ENCODE data around the gene MACROD2. TPM values are rescaled to one million over a fixed set of nuclear protein-coding genes. Genes with fewer than 3 reads are reported as not detected.
A peak's percentile ranks its signal among the peaks of the same experiment; 100 is the strongest.

Gene MACROD2
- total and polyA plus RNA-seq, 8 donors, result 0.78 to 31.3 (median 10.9) TPM; not detected in 1

DNA sequence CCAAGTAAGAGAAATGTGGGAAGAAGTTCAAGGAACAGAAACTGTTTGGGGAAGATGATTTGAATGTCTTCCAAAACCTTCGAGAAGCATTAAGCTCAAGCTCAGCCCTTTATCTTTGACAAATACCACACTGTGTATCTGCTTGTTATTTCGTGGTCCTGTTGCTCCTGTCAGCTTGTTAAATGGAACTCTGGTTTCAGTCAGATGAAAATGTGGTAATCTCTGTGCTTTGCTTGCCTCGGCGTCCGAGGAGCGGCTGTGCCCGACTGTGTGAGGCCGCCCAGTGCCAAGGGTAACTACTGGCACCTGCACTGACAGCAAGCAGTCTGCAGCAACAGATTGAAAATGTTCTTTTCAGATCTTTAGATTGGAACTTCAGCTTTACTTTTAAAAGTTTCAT is 920.0 kb downstream of the MACROD2 start:
- no peaks in the 10 kb centered on the region for H3K27me3 ChIP-seq
- H3K4me1 ChIP-seq, result peaks cover 0 to 31% (median 10%) of the 10 kb centered on the region in 4 donors
- intact Hi-C loops (cut with DNase I; ENCODE audit: low total_unique reads), result no loop called here
- peak; percentile 31 to 51 for DNase-seq
- H3K36me3 ChIP-seq, result no peaks in the 10 kb centered on the region
- peak overlapping the region in 1 of 5 donors; percentile 15 for H3K27ac ChIP-seq
- TF ChIP-seq, protein P1, sequence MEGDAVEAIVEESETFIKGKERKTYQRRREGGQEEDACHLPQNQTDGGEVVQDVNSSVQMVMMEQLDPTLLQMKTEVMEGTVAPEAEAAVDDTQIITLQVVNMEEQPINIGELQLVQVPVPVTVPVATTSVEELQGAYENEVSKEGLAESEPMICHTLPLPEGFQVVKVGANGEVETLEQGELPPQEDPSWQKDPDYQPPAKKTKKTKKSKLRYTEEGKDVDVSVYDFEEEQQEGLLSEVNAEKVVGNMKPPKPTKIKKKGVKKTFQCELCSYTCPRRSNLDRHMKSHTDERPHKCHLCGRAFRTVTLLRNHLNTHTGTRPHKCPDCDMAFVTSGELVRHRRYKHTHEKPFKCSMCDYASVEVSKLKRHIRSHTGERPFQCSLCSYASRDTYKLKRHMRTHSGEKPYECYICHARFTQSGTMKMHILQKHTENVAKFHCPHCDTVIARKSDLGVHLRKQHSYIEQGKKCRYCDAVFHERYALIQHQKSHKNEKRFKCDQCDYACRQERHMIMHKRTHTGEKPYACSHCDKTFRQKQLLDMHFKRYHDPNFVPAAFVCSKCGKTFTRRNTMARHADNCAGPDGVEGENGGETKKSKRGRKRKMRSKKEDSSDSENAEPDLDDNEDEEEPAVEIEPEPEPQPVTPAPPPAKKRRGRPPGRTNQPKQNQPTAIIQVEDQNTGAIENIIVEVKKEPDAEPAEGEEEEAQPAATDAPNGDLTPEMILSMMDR (IDR thresholded peaks at IDR 0.05), result no peak
- TF ChIP-seq POLR2AphosphoS5 (IDR thresholded peaks at IDR 0.05), result no peak
- TF ChIP-seq EP300 (IDR thresholded peaks at IDR 0.05), result no peak
- TF ChIP-seq POLR2A (IDR thresholded peaks at IDR 0.05), result no peak
- peak overlapping the region in 1 of 4 donors; percentile 15 for H3K4me3 ChIP-seq
- no peaks in the 10 kb centered on the region for H3K9me3 ChIP-seq
- WGBS, 5 donors, result 12 to 49% (median 22%) methylated on average over 8 of the region's 8 CpGs

DNA sequence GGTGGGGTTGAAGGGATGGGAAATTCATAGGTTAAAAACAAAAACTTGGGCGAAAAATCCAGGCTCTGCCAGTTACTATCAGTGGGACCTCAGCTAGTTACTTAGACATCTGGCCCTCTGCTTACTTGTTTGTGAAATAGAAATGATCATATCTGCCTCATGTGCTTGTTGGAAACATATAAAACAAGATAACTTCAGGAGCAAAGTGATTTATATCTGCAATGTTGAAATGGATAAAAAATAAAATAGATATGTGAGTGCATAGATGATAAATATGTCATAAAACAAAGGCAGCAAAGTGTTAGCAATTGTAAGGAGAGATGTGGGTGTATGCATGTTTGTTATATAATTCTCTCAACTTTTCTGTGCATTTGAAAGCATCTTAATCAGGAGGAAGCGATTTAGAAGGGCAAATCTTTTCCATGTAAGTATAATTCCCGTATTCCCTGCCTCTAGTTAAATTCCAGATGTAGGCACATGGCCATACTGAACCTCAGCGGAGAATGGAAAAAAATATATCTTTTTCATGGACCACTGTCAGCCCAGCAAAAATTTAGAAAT is 921.1 kb downstream of the MACROD2 start:
- Histone ChIP-seq H3K36me3 (no peaks in the 10 kb centered on the region), H3K27me3 (no peaks in the 10 kb centered on the region), H3K4me1 (peaks cover 0 to 31% (median 11%) of the 10 kb centered on the region in 4 donors), H3K27ac (no peak overlapping the region), H3K4me3 (no peak overlapping the region), H3K9me3 (no peaks in the 10 kb centered on the region)
- no peak for DNase-seq
- 86 to 91% (median 89%) methylated on average over 4 of the region's 4 CpGs for WGBS, 5 donors
- TF ChIP-seq, protein P1 (IDR thresholded peaks at IDR 0.05), result no peak
- no peak for TF ChIP-seq EP300 (IDR thresholded peaks at IDR 0.05)
- TF ChIP-seq POLR2AphosphoS5 (IDR thresholded peaks at IDR 0.05), result no peak
- no peak for TF ChIP-seq POLR2A (IDR thresholded peaks at IDR 0.05)
- intact Hi-C loops (cut with DNase I; ENCODE audit: low total_unique reads), result no loop called here

DNA sequence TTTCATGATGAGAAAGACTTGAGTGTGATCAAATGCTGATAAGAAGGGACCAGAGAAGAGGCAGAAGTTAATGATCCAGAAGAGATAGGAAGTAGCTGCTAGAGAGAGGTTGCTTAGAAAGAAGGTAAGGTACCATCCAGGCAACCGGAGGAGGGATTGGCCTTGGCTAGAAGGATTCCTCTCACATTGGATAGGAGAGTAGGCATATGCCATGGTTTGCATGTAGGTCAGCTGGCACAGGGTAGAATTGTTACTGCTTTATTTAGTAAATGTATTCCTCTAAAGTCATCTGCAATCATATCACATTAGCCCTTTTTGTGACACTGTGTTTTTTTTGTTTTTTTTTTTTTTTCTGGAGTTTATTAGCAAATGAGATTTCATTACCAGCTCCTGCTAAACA is 923.0 kb downstream of the MACROD2 start:
- Histone ChIP-seq H3K27me3 (no peaks in the 10 kb centered on the region), H3K4me3 (no peak overlapping the region), H3K36me3 (no peaks in the 10 kb centered on the region), H3K9me3 (no peaks in the 10 kb centered on the region), H3K27ac (no peak overlapping the region), H3K4me1 (peaks cover 0 to 31% (median 11%) of the 10 kb centered on the region in 4 donors)
- WGBS, 5 donors, result 76 to 100% (median 97%) methylated on average over 1 of the region's 1 CpG
- intact Hi-C loops (cut with DNase I; ENCODE audit: low total_unique reads), result no loop called here
- no peak for DNase-seq
- TF ChIP-seq POLR2AphosphoS5 (IDR thresholded peaks at IDR 0.05) (no peak), POLR2A (IDR thresholded peaks at IDR 0.05) (no peak), EP300 (IDR thresholded peaks at IDR 0.05) (no peak)
- TF ChIP-seq, protein P1 (IDR thresholded peaks at IDR 0.05), result no peak

DNA sequence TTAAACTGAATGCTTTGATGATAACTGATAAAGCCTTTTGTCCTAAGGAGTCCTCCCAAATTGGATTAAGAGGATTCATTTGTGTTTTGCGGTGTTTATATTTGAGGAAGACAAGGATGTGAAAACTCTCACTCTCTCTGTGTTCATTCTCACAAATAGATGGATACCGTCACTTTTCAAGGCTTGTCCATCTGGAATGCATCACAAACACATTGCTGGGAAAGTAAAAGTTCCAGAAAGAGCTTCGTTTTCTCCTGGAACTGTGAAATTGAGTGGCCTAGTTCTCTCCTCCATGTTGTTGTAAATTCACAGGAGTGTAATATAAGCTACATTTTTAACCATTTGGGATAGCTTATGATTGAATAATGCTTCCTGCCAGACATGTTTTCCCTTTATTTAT is 923.7 kb downstream of the MACROD2 start:
- Histone ChIP-seq H3K27ac (peak overlapping the region in 1 of 5 donors; percentile 32), H3K4me1 (peaks cover 0 to 31% (median 11%) of the 10 kb centered on the region in 4 donors), H3K27me3 (no peaks in the 10 kb centered on the region), H3K4me3 (no peak overlapping the region), H3K36me3 (no peaks in the 10 kb centered on the region), H3K9me3 (no peaks in the 10 kb centered on the region)
- peak in 1 of 2 donors; percentile 30 for DNase-seq
- intact Hi-C loops (cut with DNase I; ENCODE audit: low total_unique reads), result no loop called here
- 67 to 86% (median 79%) methylated on average over 3 of the region's 3 CpGs for WGBS, 5 donors
- TF ChIP-seq, protein P1 (IDR thresholded peaks at IDR 0.05), result no peak
- TF ChIP-seq POLR2A (IDR thresholded peaks at IDR 0.05), result no peak
- TF ChIP-seq EP300 (IDR thresholded peaks at IDR 0.05), result no peak
- TF ChIP-seq POLR2AphosphoS5 (IDR thresholded peaks at IDR 0.05), result no peak
